NCI-H187 treated with DMSO at 0.1 percent for 48 hours (cell line): Measurements from ENCODE around the gene HNRNPA2B1.

Source experiments
- DNase-seq: peaks from one replicate; lab custom pipeline; 2025; lab: John Stamatoyannopoulos, UW

Gene HNRNPA2B1

GRCh38 chr7:26147030-26147429 is 53.5 kb downstream of the HNRNPA2B1 start:
- DNase-seq, result no peak

- no peak for DNase-seq
Measured at GRCh38 chr7:26145238-26145637, 55.3 kb downstream of the HNRNPA2B1 start.

GRCh38 chr7:26144184-26145080 is 56.1 kb downstream of the HNRNPA2B1 start:
- DNase-seq, result no peak

GRCh38 chr7:26143298-26144048 is 57.1 kb downstream of the HNRNPA2B1 start:
- DNase-seq, result no peak

GRCh38 chr7:26141077-26141476 is 59.5 kb downstream of the HNRNPA2B1 start:
- DNase-seq, result no peak

GRCh38 chr7:26140380-26140779 is 60.2 kb downstream of the HNRNPA2B1 start:
- no peak for DNase-seq
